Endodermal cell (in vitro differentiated cells): ENCODE results near the gene NRARP. TPM values are rescaled to one million over a fixed set of nuclear protein-coding genes. Genes with fewer than 3 reads are reported as not detected.
A peak's percentile ranks its signal among the peaks of the same experiment; 100 is the strongest.

Source experiments
- DNase-seq: peaks from one replicate; pipeline ENCODE4 v3.0.0-alpha.2; 2017
- H3K27ac ChIP-seq: 2 replicates; pipeline ENCODE4 v1.5.1; 2013; ENCODE audit warnings: mild to moderate bottlenecking, low read depth, low read length, moderate library complexity
- H3K27me3 ChIP-seq: 2 replicates; pipeline ENCODE4 v1.6.1; 2013; ENCODE audit warnings: mild to moderate bottlenecking, low read length, moderate library complexity; ENCODE audit not compliant: insufficient read depth, control insufficient read depth, poor library complexity, severe bottlenecking
- H3K36me3 ChIP-seq: 2 replicates; pipeline ENCODE4 v1.7.0; 2013; ENCODE audit warnings: mild to moderate bottlenecking, low read length, moderate library complexity; ENCODE audit not compliant: control insufficient read depth, insufficient read depth
- H3K4me1 ChIP-seq: one replicate; pipeline ENCODE4 v1.7.0; 2013; ENCODE audit warnings: low read length; ENCODE audit not compliant: control insufficient read depth, insufficient read depth
- H3K4me3 ChIP-seq: 2 replicates; pipeline ENCODE4 v1.5.1; 2013; ENCODE audit warnings: mild to moderate bottlenecking, low read length, moderate library complexity
- H3K9ac ChIP-seq: 2 replicates; pipeline ENCODE4 v1.6.1; 2013; ENCODE audit warnings: mild to moderate bottlenecking, low read length, moderate library complexity; ENCODE audit not compliant: poor library complexity, severe bottlenecking; ENCODE audit errors: extremely low read depth
- H3K9me3 ChIP-seq: 2 replicates; pipeline ENCODE4 v1.6.1; 2013; ENCODE audit warnings: mild to moderate bottlenecking, low read length, moderate library complexity; ENCODE audit not compliant: control insufficient read depth
- H3K27ac Mint-ChIP-seq: 2 replicates; pipeline ENCODE4 v1.8.0; 2020; ENCODE audit warnings: mixed read lengths
- H3K27me3 Mint-ChIP-seq: 2 replicates; pipeline ENCODE4 v1.8.0; 2021; ENCODE audit warnings: mild to moderate bottlenecking, mixed read lengths; ENCODE audit not compliant: insufficient read depth
- H3K36me3 Mint-ChIP-seq: 2 replicates; pipeline ENCODE4 v1.8.0; 2020; ENCODE audit warnings: low read depth, mixed read lengths
- H3K4me1 Mint-ChIP-seq: 2 replicates; pipeline ENCODE4 v1.8.0; 2020; ENCODE audit warnings: mixed read lengths
- H3K4me3 Mint-ChIP-seq: 2 replicates; pipeline ENCODE4 v1.8.0; 2020; ENCODE audit warnings: mild to moderate bottlenecking, moderate library complexity, mixed read lengths
- H3K9me3 Mint-ChIP-seq: 2 replicates; pipeline ENCODE4 v1.8.0; 2020; ENCODE audit warnings: mild to moderate bottlenecking, mixed read lengths
- CTCF ChIP-seq: fragments of 200-600 bp; sonication (generic); conservative IDR thresholded peaks from 2 replicates; pipeline ENCODE4 v1.5.0; 2021; ENCODE audit warnings: antibody characterized with exemption, mild to moderate bottlenecking
- WGBS, 2 experiments: methylation state at CpG; one replicate each; pipeline versions ENCODE4 v1.1.5 to v1.1.7; 2013; ENCODE audit warnings: missing lambda C conversion rate in 2 of 2, mixed read lengths in 1 of 2; ENCODE audit not compliant: insufficient coverage in 1 of 2, insufficient read length in 1 of 2; 5-methylcytosine and 5-hydroxymethylcytosine counted together
- total RNA-seq, 2 donors: library from RNA; stranded (reverse); fragmentation: NEBNext Ultra II Directional in 1 of 2; extraction: Animal tissue kit (Norgen Biotek cat#: 25700) in 1 of 2; gene quantifications; 2 replicates in 1 of 2; 3 replicates in 1 of 2; pipeline ENCODE4 v1.2.1, GENCODE V29; 2021

The NRARP gene
- total RNA-seq, 2 donors from 2014 or later, result 12.1 to 12.9 TPM

DNA sequence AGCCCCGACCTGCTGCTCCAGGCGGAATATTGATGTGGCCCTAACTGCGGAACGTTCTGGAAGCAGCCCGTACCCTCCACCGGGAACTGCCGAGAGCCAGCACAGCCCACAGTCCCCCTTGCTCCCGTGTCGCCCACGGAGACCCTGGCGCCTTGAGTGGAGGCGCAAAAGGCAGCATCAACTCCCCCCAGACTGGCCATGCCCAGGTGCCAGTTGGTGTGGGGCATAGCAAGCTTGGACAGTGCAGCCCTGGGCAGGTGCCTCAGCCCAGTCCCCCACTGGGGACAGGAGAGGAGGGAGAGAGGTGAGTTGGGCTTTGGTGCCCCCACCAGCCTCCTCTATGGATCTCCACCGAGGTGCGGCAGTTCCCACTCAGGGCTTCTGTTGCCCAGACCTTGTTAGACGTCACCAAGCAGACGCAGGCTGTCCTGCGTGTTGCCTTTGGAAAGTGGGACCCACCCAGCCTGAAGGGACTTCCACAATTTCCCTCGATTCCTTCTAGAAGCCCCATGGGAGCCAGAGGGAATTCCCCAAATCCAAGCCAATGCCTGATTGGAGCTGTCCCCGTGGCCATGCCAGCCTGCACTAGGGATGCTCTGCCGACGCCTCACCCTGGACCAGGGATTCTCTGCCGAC lies 19.8 kb upstream of the NRARP start:
- H3K27ac Mint-ChIP-seq, result no peak overlapping the region
- 94 to 95% methylated on average over 21 to 22 of the region's 22 CpGs for WGBS, 2 experiments
- H3K9me3 Mint-ChIP-seq, result peaks cover 1% of the 10 kb centered on the region
- Histone ChIP-seq H3K9me3 (no peaks in the 10 kb centered on the region), H3K36me3 (no peaks in the 10 kb centered on the region), H3K27ac (no peak overlapping the region), H3K4me3 (no peak overlapping the region), H3K27me3 (no peaks in the 10 kb centered on the region), H3K9ac (no peak overlapping the region), H3K4me1 (no peaks in the 10 kb centered on the region)
- H3K36me3 Mint-ChIP-seq, result no peaks in the 10 kb centered on the region
- H3K27me3 Mint-ChIP-seq, result peaks cover 11% of the 10 kb centered on the region
- H3K4me3 Mint-ChIP-seq, result no peak overlapping the region
- TF ChIP-seq CTCF, result no peak
- DNase-seq, result peak; percentile 36
- peaks cover 2% of the 10 kb centered on the region for H3K4me1 Mint-ChIP-seq

- Histone ChIP-seq H3K36me3 (no peaks in the 10 kb centered on the region), H3K9me3 (no peaks in the 10 kb centered on the region), H3K4me3 (no peak overlapping the region), H3K27ac (peak overlapping the region; percentile 72), H3K4me1 (no peaks in the 10 kb centered on the region), H3K27me3 (no peaks in the 10 kb centered on the region), H3K9ac (no peak overlapping the region)
- Mint-ChIP-seq H3K27me3 (peaks cover 2% of the 10 kb centered on the region), H3K4me3 (no peak overlapping the region), H3K36me3 (no peaks in the 10 kb centered on the region), H3K4me1 (peaks cover 2% of the 10 kb centered on the region), H3K9me3 (peaks cover 1% of the 10 kb centered on the region), H3K27ac (no peak overlapping the region)
- DNase-seq, result peak; percentile 73
- 51 to 72% methylated on average over 12 to 24 of the region's 24 CpGs for WGBS, 2 experiments
- no peak for TF ChIP-seq CTCF
Measured at GRCh38 chr9:137320555-137321384, 18.7 kb upstream of the NRARP start.

DNA sequence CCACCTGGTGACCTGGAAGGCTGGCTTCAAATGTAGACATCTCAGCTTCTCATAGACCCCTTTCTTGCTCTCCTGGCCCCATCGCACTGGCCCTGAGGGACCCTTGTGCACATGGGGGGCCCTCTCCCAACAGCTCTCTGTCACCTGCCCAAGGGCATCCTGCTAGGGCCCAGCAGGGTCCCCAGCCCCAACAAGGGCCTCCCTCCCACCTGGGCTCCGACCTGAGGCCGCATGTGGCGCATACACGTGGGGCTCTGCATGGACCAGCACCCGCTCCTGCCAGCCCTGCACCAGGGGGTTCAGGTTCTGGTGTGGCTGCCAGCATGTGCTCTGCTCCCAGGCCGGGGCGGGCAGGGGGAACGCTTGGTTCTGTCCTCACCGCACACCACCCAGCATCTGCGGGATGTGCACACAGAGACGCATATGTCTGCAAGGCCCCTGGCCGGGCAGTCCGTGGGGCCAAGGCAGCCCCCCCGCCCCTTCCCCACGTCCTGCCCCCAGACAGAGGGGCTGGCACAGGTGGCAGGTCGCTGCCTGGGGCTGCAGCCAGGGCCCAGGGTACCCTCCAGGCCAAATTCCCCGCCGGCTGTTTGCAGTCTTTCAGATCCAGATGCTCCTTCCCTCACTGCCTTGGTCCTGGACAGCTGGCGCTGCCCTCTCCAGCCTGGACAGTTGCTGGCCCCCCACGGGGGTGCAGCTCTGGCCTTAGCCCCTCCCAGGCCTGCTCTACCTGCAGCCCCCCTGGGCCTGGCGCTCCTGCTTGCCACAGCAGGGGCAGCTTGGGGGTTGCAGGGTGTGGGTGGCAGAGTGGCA lies 17.9 kb upstream of the NRARP start:
- DNase-seq, result peak; percentile 53
- peaks cover under 1% of the 10 kb centered on the region for H3K27me3 Mint-ChIP-seq
- Histone ChIP-seq H3K27me3 (no peaks in the 10 kb centered on the region), H3K27ac (no peak overlapping the region), H3K36me3 (no peaks in the 10 kb centered on the region), H3K4me1 (peaks cover under 1% of the 10 kb centered on the region), H3K9ac (no peak overlapping the region), H3K4me3 (no peak overlapping the region), H3K9me3 (no peaks in the 10 kb centered on the region)
- H3K27ac Mint-ChIP-seq, result no peak overlapping the region
- H3K36me3 Mint-ChIP-seq, result no peaks in the 10 kb centered on the region
- WGBS, 2 experiments, result 91 to 92% methylated on average over 11 to 22 of the region's 22 CpGs
- H3K4me3 Mint-ChIP-seq, result no peak overlapping the region
- peaks cover 1% of the 10 kb centered on the region for H3K9me3 Mint-ChIP-seq
- TF ChIP-seq CTCF, result no peak
- H3K4me1 Mint-ChIP-seq, result peaks cover 2% of the 10 kb centered on the region
